Skeletal muscle cell (primary cell): ENCODE measurements around the gene CACNA2D3.

Source experiments
- DNase-seq: peaks from one replicate; pipeline ENCODE4 v3.0.0-alpha.2; 2010; ENCODE audit warnings: low read depth
- H3K4me3 ChIP-seq: 2 replicates; pipeline ENCODE4 v1.5.1; 2011; ENCODE audit warnings: low read depth, mild to moderate bottlenecking, control low read depth, low read length, moderate library complexity

Gene CACNA2D3

GRCh38 chr3:54305409-54306099, 183.2 kb downstream of the CACNA2D3 start:
- DNase-seq, result no peak
- H3K4me3 ChIP-seq, result no peak overlapping the region

- H3K4me3 ChIP-seq, result no peak overlapping the region
- DNase-seq, result no peak
These were observed 185.3 kb downstream of the CACNA2D3 start for GRCh38 chr3:54307566-54308180.

- H3K4me3 ChIP-seq, result no peak overlapping the region
These were observed 187.2 kb downstream of the CACNA2D3 start for GRCh38 chr3:54309601-54310000.

GRCh38 chr3:54311211-54311747, 188.9 kb downstream of the CACNA2D3 start:
- DNase-seq, result no peak
- no peak overlapping the region for H3K4me3 ChIP-seq

More at GRCh38 chr3:54309601-54310000, 187.2 kb downstream of the CACNA2D3 start:
- DNase-seq, result no peak

GRCh38 chr3:54312156-54312899, 190.0 kb downstream of the CACNA2D3 start:
- DNase-seq, result no peak
- H3K4me3 ChIP-seq, result no peak overlapping the region

GRCh38 chr3:54313418-54313817, 191.1 kb downstream of the CACNA2D3 start:
- H3K4me3 ChIP-seq, result no peak overlapping the region
- DNase-seq, result no peak

- DNase-seq, result no peak
- no peak overlapping the region for H3K4me3 ChIP-seq
These were observed 199.2 kb downstream of the CACNA2D3 start for GRCh38 chr3:54321520-54321919.

GRCh38 chr3:54322354-54322753, 200.0 kb downstream of the CACNA2D3 start:
- H3K4me3 ChIP-seq, result no peak overlapping the region
- DNase-seq, result no peak

- no peak overlapping the region for H3K4me3 ChIP-seq
- DNase-seq, result no peak
These were observed 201.8 kb downstream of the CACNA2D3 start for GRCh38 chr3:54324103-54324502.

GRCh38 chr3:54326951-54327350, 204.6 kb downstream of the CACNA2D3 start:
- no peak overlapping the region for H3K4me3 ChIP-seq
- no peak for DNase-seq

GRCh38 chr3:54331341-54331740, 209.0 kb downstream of the CACNA2D3 start:
- DNase-seq, result no peak
- H3K4me3 ChIP-seq, result no peak overlapping the region

- DNase-seq, result no peak
- no peak overlapping the region for H3K4me3 ChIP-seq
These were observed 215.5 kb downstream of the CACNA2D3 start for GRCh38 chr3:54337846-54338245.

GRCh38 chr3:54339608-54340007, 217.3 kb downstream of the CACNA2D3 start:
- no peak overlapping the region for H3K4me3 ChIP-seq
- no peak for DNase-seq

- no peak overlapping the region for H3K4me3 ChIP-seq
These were observed 219.5 kb downstream of the CACNA2D3 start for GRCh38 chr3:54341811-54342210.

GRCh38 chr3:54342676-54343075, 220.3 kb downstream of the CACNA2D3 start:
- H3K4me3 ChIP-seq, result no peak overlapping the region
- no peak for DNase-seq

More at GRCh38 chr3:54341811-54342210, 219.5 kb downstream of the CACNA2D3 start:
- DNase-seq, result no peak

- no peak for DNase-seq
- H3K4me3 ChIP-seq, result no peak overlapping the region
These were observed 221.1 kb downstream of the CACNA2D3 start for GRCh38 chr3:54343495-54343894.

GRCh38 chr3:54344601-54345231, 222.4 kb downstream of the CACNA2D3 start:
- DNase-seq, result no peak
- no peak overlapping the region for H3K4me3 ChIP-seq

GRCh38 chr3:54345847-54346375, 223.6 kb downstream of the CACNA2D3 start:
- no peak for DNase-seq
- H3K4me3 ChIP-seq, result no peak overlapping the region

- no peak for DNase-seq
- no peak overlapping the region for H3K4me3 ChIP-seq
These were observed 224.7 kb downstream of the CACNA2D3 start for GRCh38 chr3:54347060-54347459.

- DNase-seq, result no peak
- H3K4me3 ChIP-seq, result no peak overlapping the region
These were observed 225.6 kb downstream of the CACNA2D3 start for GRCh38 chr3:54347933-54348332.
